Measurements from ENCODE around the gene PLPPR3. TPM values are rescaled to one million over a fixed set of nuclear protein-coding genes. Genes with fewer than 3 reads are reported as not detected.

Gene PLPPR3
- total RNA-seq, 4 donors from 2014 or later = not detected

- no peak for DNase-seq
- no peak overlapping the region for H3K27ac ChIP-seq
- TF ChIP-seq POLR2A (IDR thresholded peaks at IDR 0.05) = no peak
- TF ChIP-seq, protein P1, sequence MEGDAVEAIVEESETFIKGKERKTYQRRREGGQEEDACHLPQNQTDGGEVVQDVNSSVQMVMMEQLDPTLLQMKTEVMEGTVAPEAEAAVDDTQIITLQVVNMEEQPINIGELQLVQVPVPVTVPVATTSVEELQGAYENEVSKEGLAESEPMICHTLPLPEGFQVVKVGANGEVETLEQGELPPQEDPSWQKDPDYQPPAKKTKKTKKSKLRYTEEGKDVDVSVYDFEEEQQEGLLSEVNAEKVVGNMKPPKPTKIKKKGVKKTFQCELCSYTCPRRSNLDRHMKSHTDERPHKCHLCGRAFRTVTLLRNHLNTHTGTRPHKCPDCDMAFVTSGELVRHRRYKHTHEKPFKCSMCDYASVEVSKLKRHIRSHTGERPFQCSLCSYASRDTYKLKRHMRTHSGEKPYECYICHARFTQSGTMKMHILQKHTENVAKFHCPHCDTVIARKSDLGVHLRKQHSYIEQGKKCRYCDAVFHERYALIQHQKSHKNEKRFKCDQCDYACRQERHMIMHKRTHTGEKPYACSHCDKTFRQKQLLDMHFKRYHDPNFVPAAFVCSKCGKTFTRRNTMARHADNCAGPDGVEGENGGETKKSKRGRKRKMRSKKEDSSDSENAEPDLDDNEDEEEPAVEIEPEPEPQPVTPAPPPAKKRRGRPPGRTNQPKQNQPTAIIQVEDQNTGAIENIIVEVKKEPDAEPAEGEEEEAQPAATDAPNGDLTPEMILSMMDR (IDR thresholded peaks at IDR 0.05 in 4 of 5, conservative IDR thresholded peaks at IDR 0.05 in 1 of 5) = no peak
- H3K36me3 ChIP-seq = peaks cover 0 to 8% of the 10 kb centered on the region in 2 donors
- H3K4me1 ChIP-seq = no peaks in the 10 kb centered on the region
- intact Hi-C loops (cut with DNase I; ENCODE audit: low total_unique reads) = no loop called here
- in situ Hi-C loops (cut with MboI; ENCODE audit: low sequenced_read_pairs in 4 of 4) = loop anchor here in 1 of 4 donors (25.0 kb wide), 1 partner anchor 124 kb away; the partner anchor contains the start of gene WDR18
- no peak for ATAC-seq
- H3K9me3 ChIP-seq = no peaks in the 10 kb centered on the region
- peaks cover 25 to 47% (median 42%) of the 10 kb centered on the region in 3 donors for H3K27me3 ChIP-seq
- H3K4me3 ChIP-seq = no peak overlapping the region
These were observed 41.5 kb upstream of the PLPPR3 start for GRCh38 chr19:863315-863620.

DNA sequence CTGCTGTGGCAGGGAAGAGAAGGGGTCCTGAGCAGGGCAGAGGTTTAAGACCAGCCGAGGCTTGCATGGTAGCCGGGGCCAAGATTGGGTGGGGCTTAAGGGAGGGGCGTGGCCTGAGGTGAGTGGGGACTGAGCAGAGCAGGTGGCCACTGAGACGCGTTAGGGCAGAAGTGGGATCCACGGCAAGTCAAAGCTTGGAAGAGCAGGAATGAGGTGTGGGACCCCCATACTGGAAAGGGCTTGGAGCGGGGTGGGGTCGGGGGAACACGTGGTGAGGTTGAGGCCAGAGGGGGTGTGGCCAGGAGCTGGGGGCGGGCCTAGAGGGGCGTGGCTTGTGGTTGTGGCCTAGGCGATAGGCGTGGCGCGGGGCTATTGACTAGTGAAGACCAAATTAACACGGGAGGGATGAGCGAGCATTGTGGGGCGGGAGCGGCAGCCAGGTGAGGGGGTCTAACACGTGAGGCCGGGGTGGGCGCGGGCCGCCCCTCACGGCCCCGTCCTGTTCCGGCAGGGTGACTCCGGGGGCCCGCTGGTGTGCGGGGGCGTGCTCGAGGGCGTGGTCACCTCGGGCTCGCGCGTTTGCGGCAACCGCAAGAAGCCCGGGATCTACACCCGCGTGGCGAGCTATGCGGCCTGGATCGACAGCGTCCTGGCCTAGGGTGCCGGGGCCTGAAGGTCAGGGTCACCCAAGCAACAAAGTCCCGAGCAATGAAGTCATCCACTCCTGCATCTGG is 41.0 kb upstream of the PLPPR3 start:
- peaks cover 0 to 3% of the 10 kb centered on the region in 2 donors for H3K36me3 ChIP-seq
- H3K27ac ChIP-seq = no peak overlapping the region
- in situ Hi-C loops (cut with MboI; ENCODE audit: low sequenced_read_pairs in 4 of 4) = loop anchor here in 1 of 4 donors (25.0 kb wide), 1 partner anchor 125 kb away; the partner anchor contains the start of gene WDR18
- DNase-seq (peak in 1 of 2 donors; percentile 47), ATAC-seq (peak in 1 of 2 donors; percentile 17)
- no peaks in the 10 kb centered on the region for H3K9me3 ChIP-seq
- intact Hi-C loops (cut with DNase I; ENCODE audit: low total_unique reads) = no loop called here
- H3K4me3 ChIP-seq = no peak overlapping the region
- H3K4me1 ChIP-seq = no peaks in the 10 kb centered on the region
- H3K27me3 ChIP-seq = peaks cover 31 to 48% (median 42%) of the 10 kb centered on the region in 3 donors
- TF ChIP-seq POLR2A (IDR thresholded peaks at IDR 0.05) = no peak
- TF ChIP-seq, protein P1 (IDR thresholded peaks at IDR 0.05 in 4 of 5, conservative IDR thresholded peaks at IDR 0.05 in 1 of 5) = no peak

DNA sequence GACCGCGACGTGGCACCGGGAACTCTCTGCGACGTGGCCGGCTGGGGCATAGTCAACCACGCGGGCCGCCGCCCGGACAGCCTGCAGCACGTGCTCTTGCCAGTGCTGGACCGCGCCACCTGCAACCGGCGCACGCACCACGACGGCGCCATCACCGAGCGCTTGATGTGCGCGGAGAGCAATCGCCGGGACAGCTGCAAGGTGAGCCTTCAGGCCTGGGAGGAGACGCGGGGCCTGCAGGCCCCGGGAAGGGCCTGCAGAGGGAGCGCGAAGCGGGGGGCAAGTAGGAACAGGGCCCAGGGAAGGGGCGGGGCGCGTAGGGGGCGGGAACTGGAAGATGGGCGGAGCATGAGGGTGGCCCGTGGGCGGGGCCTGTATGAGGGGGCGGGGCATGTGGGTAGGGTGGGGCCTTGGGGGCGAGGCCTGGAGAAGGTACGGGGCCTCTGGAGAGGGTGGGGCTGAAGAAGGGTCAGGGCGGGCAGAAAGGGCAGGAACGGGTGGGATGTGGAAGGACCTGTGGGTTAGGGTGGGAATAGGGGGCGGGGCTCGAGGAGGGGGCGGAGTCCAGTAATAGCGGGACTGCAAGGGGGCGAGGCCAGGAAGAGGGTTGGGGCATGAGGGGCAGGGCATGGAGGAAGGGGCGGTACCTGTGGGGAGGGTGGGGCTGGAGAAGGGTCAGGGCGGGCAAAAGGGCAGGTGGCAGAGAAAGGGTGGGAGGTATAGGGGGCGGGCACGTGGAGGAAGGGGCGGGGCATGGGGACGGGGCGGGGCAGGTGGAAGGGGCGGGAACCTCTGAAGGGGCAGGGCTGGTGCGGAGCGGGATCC is 40.2 kb upstream of the PLPPR3 start:
- Histone ChIP-seq H3K9me3 (no peaks in the 10 kb centered on the region), H3K27ac (no peak overlapping the region), H3K27me3 (peaks cover 32 to 48% (median 42%) of the 10 kb centered on the region in 3 donors), H3K4me1 (no peaks in the 10 kb centered on the region), H3K36me3 (no peaks in the 10 kb centered on the region), H3K4me3 (no peak overlapping the region)
- DNase-seq (no peak), ATAC-seq (peak in 1 of 2 donors; percentile 4)
- TF ChIP-seq, protein P1 (IDR thresholded peaks at IDR 0.05 in 4 of 5, conservative IDR thresholded peaks at IDR 0.05 in 1 of 5) = no peak
- TF ChIP-seq POLR2A (IDR thresholded peaks at IDR 0.05) = no peak
- in situ Hi-C loops (cut with MboI; ENCODE audit: low sequenced_read_pairs in 4 of 4) (loop anchor here in 1 of 4 donors (25.0 kb wide), 1 partner anchor 125 kb away; the partner anchor contains the start of gene WDR18), intact Hi-C loops (cut with DNase I; ENCODE audit: low total_unique reads) (no loop called here)

GRCh38 chr19:861141-861755 is 39.5 kb upstream of the PLPPR3 start:
- no peak for DNase-seq
- Histone ChIP-seq H3K4me3 (peak overlapping the region in 2 of 4 donors; percentile 41 to 54), H3K9me3 (no peaks in the 10 kb centered on the region), H3K4me1 (no peaks in the 10 kb centered on the region), H3K27ac (no peak overlapping the region), H3K36me3 (no peaks in the 10 kb centered on the region), H3K27me3 (peaks cover 32 to 53% (median 47%) of the 10 kb centered on the region in 3 donors)
- no peak for ATAC-seq
- no peak for TF ChIP-seq POLR2A (IDR thresholded peaks at IDR 0.05)
- TF ChIP-seq, protein P1 (IDR thresholded peaks at IDR 0.05 in 4 of 5, conservative IDR thresholded peaks at IDR 0.05 in 1 of 5) = no peak
- in situ Hi-C loops (cut with MboI; ENCODE audit: low sequenced_read_pairs in 4 of 4) (loop anchor here in 1 of 4 donors (25.0 kb wide), 1 partner anchor 126 kb away; the partner anchor contains the start of gene WDR18), intact Hi-C loops (cut with DNase I; ENCODE audit: low total_unique reads) (no loop called here)

All from gastrocnemius medialis (tissue), 4 donors.